ENCODE measurements around the gene RIMOC1.

RIMOC1 gene

DNA sequence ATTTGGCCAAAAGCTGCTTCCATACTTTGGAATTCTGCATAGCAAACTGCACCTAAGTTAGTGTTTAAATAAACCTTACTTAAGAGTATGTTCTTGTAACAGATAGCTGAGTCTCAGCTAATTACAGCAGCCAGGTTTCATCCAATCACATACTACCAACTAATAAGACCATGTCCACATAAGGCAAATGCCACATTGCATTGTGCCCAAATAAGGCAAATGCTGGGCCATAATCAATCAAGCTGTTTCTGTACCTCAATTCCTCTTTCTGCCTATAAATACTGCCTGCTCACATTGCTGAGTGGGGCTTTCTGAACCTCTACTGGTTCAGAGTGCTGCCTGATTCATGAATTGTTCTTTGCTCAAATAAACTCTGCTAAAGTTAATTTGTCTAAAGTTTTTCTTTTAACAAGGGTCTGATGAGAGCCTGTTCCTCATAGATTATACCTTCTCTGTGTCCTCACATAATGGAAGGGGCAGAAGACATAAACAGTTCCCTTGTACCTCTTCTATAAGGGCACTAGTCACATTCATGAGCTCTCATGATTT lies 29.6 kb upstream of the RIMOC1 start:
- Histone ChIP-seq H4K20me1 (ENCODE audit: insufficient read depth, low read length) (no peaks in the 10 kb centered on the region), H3K27ac (ENCODE audit: low read length) (peak overlapping the region; percentile 53; the same call in 1 of the 2 replicates), H3F3A (ENCODE audit: insufficient read depth, low read length) (peaks cover 17% of the 10 kb centered on the region), H3K79me2 (ENCODE audit: low read length) (peaks cover 6% of the 10 kb centered on the region), H3K27me3 (replicated peaks; ENCODE audit: insufficient read depth, low read length) (no peaks in the 10 kb centered on the region), H3K9ac (ENCODE audit: low read length) (no peak overlapping the region), H2AFZ (ENCODE audit: low read length) (peak overlapping the region; percentile 10; the same call in 1 of the 2 replicates), H3K9me3 (replicated peaks; ENCODE audit: insufficient read depth, low read length) (no peaks in the 10 kb centered on the region), H3K4me2 (ENCODE audit: low read depth, low read length) (peak overlapping the region; percentile 23), H3K36me3 (replicated peaks; ENCODE audit: insufficient read depth, low read length) (no peaks in the 10 kb centered on the region), H3K4me1 (ENCODE audit: low read length) (peaks cover 24% of the 10 kb centered on the region), H3K4me3 (ENCODE audit: low read length) (no peak overlapping the region), H3K9me2 (replicated peaks; ENCODE audit: insufficient read depth, low read length) (no peaks in the 10 kb centered on the region)
- no peak for DNase-seq
- TF ChIP-seq EZH2phosphoT487 (IDR thresholded peaks at IDR 0.05; ENCODE audit: low read length) (no peak), CTCF (IDR thresholded peaks at IDR 0.05; ENCODE audit: low read length) (no peak), EZH2 (optimal IDR thresholded peaks at IDR 0.05; ENCODE audit: low read depth, low read length) (no peak)

DNA sequence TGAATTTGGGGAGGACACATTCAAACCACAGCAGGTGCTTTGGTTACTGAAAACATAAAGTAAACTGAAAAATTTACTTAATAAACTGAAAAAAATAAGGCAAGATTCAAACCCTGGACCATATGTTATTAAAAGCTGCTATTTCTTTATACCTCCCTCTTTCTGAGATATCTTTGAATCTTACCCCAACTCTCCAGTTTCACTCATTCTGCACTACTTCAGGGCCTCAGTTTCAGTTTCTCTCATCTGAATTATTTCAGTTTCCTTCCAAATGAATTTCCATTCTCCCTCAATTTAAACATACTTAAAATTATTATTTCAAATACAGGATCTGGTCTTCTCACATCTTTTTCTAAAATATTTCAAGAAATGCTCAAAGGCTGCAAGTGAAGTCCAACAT lies 29.0 kb upstream of the RIMOC1 start:
- Histone ChIP-seq H3K27me3 (replicated peaks; ENCODE audit: insufficient read depth, low read length) (no peaks in the 10 kb centered on the region), H3K27ac (ENCODE audit: low read length) (peak overlapping the region; percentile 53; the same call in 1 of the 2 replicates), H3K4me1 (ENCODE audit: low read length) (peaks cover 24% of the 10 kb centered on the region), H3K79me2 (ENCODE audit: low read length) (peaks cover under 1% of the 10 kb centered on the region; the same call in 1 of the 2 replicates), H3K9me2 (replicated peaks; ENCODE audit: insufficient read depth, low read length) (no peaks in the 10 kb centered on the region), H3K9ac (ENCODE audit: low read length) (no peak overlapping the region), H3K36me3 (replicated peaks; ENCODE audit: insufficient read depth, low read length) (no peaks in the 10 kb centered on the region), H3F3A (ENCODE audit: insufficient read depth, low read length) (peaks cover 17% of the 10 kb centered on the region), H4K20me1 (ENCODE audit: insufficient read depth, low read length) (no peaks in the 10 kb centered on the region), H2AFZ (ENCODE audit: low read length) (no peak overlapping the region), H3K4me3 (ENCODE audit: low read length) (no peak overlapping the region), H3K9me3 (replicated peaks; ENCODE audit: insufficient read depth, low read length) (no peaks in the 10 kb centered on the region), H3K4me2 (ENCODE audit: low read depth, low read length) (peak overlapping the region; percentile 23; the same call in 1 of the 2 replicates)
- TF ChIP-seq CTCF (IDR thresholded peaks at IDR 0.05; ENCODE audit: low read length) (no peak), EZH2phosphoT487 (IDR thresholded peaks at IDR 0.05; ENCODE audit: low read length) (no peak), EZH2 (optimal IDR thresholded peaks at IDR 0.05; ENCODE audit: low read depth, low read length) (no peak)
- DNase-seq = peak; percentile 52

GRCh38 chr5:41876678-41877077 lies 27.5 kb upstream of the RIMOC1 start:
- H3K9me2 ChIP-seq (replicated peaks; ENCODE audit: insufficient read depth, low read length) = no peaks in the 10 kb centered on the region
- H4K20me1 ChIP-seq (ENCODE audit: insufficient read depth, low read length) = no peaks in the 10 kb centered on the region
- H3K27ac ChIP-seq (ENCODE audit: low read length) = no peak overlapping the region
- no peaks in the 10 kb centered on the region for H3K9me3 ChIP-seq (replicated peaks; ENCODE audit: insufficient read depth, low read length)
- H3K4me3 ChIP-seq (ENCODE audit: low read length) = no peak overlapping the region
- peaks cover 12% of the 10 kb centered on the region for H3F3A ChIP-seq (ENCODE audit: insufficient read depth, low read length)
- H3K4me2 ChIP-seq (ENCODE audit: low read depth, low read length) = no peak overlapping the region
- peaks cover 17% of the 10 kb centered on the region for H3K4me1 ChIP-seq (ENCODE audit: low read length)
- H3K79me2 ChIP-seq (ENCODE audit: low read length) = no peaks in the 10 kb centered on the region
- DNase-seq = no peak
- no peaks in the 10 kb centered on the region for H3K36me3 ChIP-seq (replicated peaks; ENCODE audit: insufficient read depth, low read length)
- no peaks in the 10 kb centered on the region for H3K27me3 ChIP-seq (replicated peaks; ENCODE audit: insufficient read depth, low read length)
- H2AFZ ChIP-seq (ENCODE audit: low read length) = no peak overlapping the region
- TF ChIP-seq EZH2phosphoT487 (IDR thresholded peaks at IDR 0.05; ENCODE audit: low read length) (no peak), EZH2 (optimal IDR thresholded peaks at IDR 0.05; ENCODE audit: low read depth, low read length) (no peak), CTCF (IDR thresholded peaks at IDR 0.05; ENCODE audit: low read length) (no peak)
- no peak overlapping the region for H3K9ac ChIP-seq (ENCODE audit: low read length)

Measured in MM.1S (cell line).